ENCODE measurements around the gene PLEKHF1.

DNA sequence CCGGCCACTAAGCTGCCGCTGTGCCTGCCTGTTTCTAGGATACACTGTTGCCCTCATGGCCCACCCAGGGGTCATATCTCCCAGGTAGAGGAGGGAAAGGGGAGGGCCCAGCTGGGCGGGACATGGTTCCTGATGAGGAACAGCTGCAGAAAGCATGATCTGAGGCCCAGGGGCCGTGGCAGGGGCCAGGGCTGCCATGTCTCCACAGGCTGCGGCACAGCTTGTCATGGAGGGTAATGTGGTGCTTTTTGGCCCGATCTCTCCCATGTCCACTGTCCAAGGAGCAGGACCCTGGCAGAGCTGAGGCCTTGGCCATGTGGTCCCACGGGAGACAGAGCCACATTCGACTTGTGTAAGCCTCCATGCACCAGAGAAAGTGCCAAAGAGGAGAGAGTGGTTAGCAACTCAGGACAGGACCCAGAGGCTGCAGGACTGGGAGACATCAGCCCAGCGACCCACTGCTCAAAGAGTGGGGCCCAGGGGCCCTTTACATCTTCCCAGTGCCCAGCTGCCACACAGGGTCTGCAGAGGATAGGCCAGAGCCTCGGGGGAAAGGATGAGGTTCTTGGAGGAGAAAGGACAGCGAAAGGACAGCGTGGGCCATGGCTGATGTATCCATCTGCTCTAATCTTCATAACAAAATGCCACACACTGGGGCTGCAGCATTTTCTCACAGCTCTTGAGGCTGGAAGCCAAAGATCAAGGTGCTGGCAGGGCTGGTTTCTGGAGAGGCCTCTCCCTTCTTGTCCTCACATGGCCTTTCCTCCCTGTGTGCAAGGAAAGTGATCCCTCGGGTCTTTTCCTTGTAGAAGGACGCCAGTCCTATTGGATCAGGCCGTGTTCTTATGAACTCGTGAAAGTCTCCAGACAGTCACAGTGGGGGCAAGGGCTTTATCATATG, 47.6 kb upstream of the PLEKHF1 start:
- no peak for TF ChIP-seq POLR2AphosphoS5 (IDR thresholded peaks at IDR 0.05; ENCODE audit: borderline replicate concordance, low read depth, low read length)
- no peak for TF ChIP-seq EZH2 (IDR thresholded peaks at IDR 0.05)
- TF ChIP-seq FOXP2 (optimal IDR thresholded peaks at IDR 0.05; ENCODE audit: control extremely low read depth, extremely low read length, insufficient read depth), result no peak
